ENCODE measurements around the gene INTS7. TPM values are rescaled to one million over a fixed set of nuclear protein-coding genes. Genes with fewer than 3 reads are reported as not detected.
A peak's percentile ranks its signal among the peaks of the same experiment; 100 is the strongest.

INTS7 gene
- total and polyA plus RNA-seq, 12 donors = 6.3 to 24.5 (median 12.2) TPM

- Histone ChIP-seq H3K4me1 (replicated peaks in 1 of 2) (peaks cover 4 to 5% of the 10 kb centered on the region in 2 donors), H3K27ac (no peak overlapping the region), H3K4me3 (no peak overlapping the region), H3K27me3 (no peaks in the 10 kb centered on the region), H3K36me3 (replicated peaks in 1 of 2) (no peaks in the 10 kb centered on the region), H3K9me3 (replicated peaks in 1 of 3) (no peaks in the 10 kb centered on the region)
- 81 to 85% (median 84%) methylated on average over 5 of the region's 5 CpGs for WGBS, 4 donors
- intact Hi-C loops (cut with DNase I) = no loop called here
- TF ChIP-seq POLR2A (IDR thresholded peaks at IDR 0.05) (no peak), CTCF (IDR thresholded peaks at IDR 0.05) (no peak)
- no peak for DNase-seq
These were observed 142.1 kb downstream of the INTS7 start for GRCh38 chr1:211893260-211893659.

- Histone ChIP-seq H3K4me1 (replicated peaks in 1 of 2) (peaks cover 4 to 5% of the 10 kb centered on the region in 2 donors), H3K27me3 (no peaks in the 10 kb centered on the region), H3K27ac (no peak overlapping the region), H3K36me3 (replicated peaks in 1 of 2) (no peaks in the 10 kb centered on the region), H3K4me3 (no peak overlapping the region), H3K9me3 (replicated peaks in 1 of 3) (no peaks in the 10 kb centered on the region)
- intact Hi-C loops (cut with DNase I) = no loop called here
- peak; percentile 54 to 76 (median 70) for DNase-seq
- TF ChIP-seq POLR2A (IDR thresholded peaks at IDR 0.05) = no peak
- TF ChIP-seq CTCF (IDR thresholded peaks at IDR 0.05) = no peak
- 18 to 32% (median 31%) methylated on average over 3 of the region's 3 CpGs for WGBS, 4 donors
These were observed 142.8 kb downstream of the INTS7 start for GRCh38 chr1:211892577-211892976.

- H3K27me3 ChIP-seq = no peaks in the 10 kb centered on the region
- DNase-seq = no peak
- intact Hi-C loops (cut with DNase I) = no loop called here
- WGBS, 4 donors = 75 to 90% (median 81%) methylated on average over 1 of the region's 1 CpG
- H3K4me1 ChIP-seq (replicated peaks in 1 of 2) = peaks cover 4 to 5% of the 10 kb centered on the region in 2 donors
- H3K9me3 ChIP-seq (replicated peaks in 1 of 3) = no peaks in the 10 kb centered on the region
- TF ChIP-seq POLR2A (IDR thresholded peaks at IDR 0.05) (no peak), CTCF (IDR thresholded peaks at IDR 0.05) (no peak)
- H3K27ac ChIP-seq = no peak overlapping the region
- no peaks in the 10 kb centered on the region for H3K36me3 ChIP-seq (replicated peaks in 1 of 2)
- H3K4me3 ChIP-seq = no peak overlapping the region
These were observed 143.6 kb downstream of the INTS7 start for GRCh38 chr1:211891708-211892107.

Small RNA genes within 50 kb of the gene (microRNA-seq; reads per million reads assigned to microRNA genes)
- gene MIR3122 = 0 reads per million in 3 donors

Small RNA genes within 50 kb of the gene (small RNA-seq; reads per million reads assigned to genes)
- gene MIR3122 (0 to 0.24 reads per million in 2 donors), gene RF00568 (0 to 0.12 reads per million in 2 donors)

Other genes with a start within 250 kb of the INTS7 start
- gene LPGAT1, start 204.8 kb downstream of the INTS7 start, total RNA-seq = 100 to 1,000 TPM in 2 of 9 donors, 10 to 100 TPM in 7; 53.2 to 113 (median 86.7) TPM
- 10 to 100 TPM; 10.7 to 53.6 (median 12.5) TPM for gene LPGAT1, start 204.8 kb downstream of the INTS7 start, polyA plus RNA-seq
- 10 to 100 TPM in 1 of 9 donors, 1 to 10 TPM in 2, under 1 TPM in 6; 0.06 to 11.4 (median 0.68) TPM for gene DTL, start 191 bp upstream of the INTS7 start, total RNA-seq
- 1 to 10 TPM in 1 of 3 donors, under 1 TPM in 2; 0.24 to 1.8 (median 0.24) TPM for gene DTL, start 191 bp upstream of the INTS7 start, polyA plus RNA-seq
- gene PPP2R5A, start 249.9 kb upstream of the INTS7 start, total RNA-seq = 10 to 100 TPM; 11.8 to 27.5 (median 23.7) TPM
- 10 to 100 TPM; 13.3 to 19.8 (median 14.5) TPM for gene PPP2R5A, start 249.9 kb upstream of the INTS7 start, polyA plus RNA-seq

All from adrenal gland (tissue), 12 donors.